Fibroblast of villous mesenchyme (primary cell): ENCODE measurements around the gene MPIG6B. TPM values are rescaled to one million over a fixed set of nuclear protein-coding genes. Genes with fewer than 3 reads are reported as not detected.

Experiments used
- DNase-seq: peaks from one replicate; pipeline ENCODE4 v3.0.0-alpha.2; 2010; ENCODE audit warnings: low read depth
- H3K4me3 ChIP-seq: 2 replicates; pipeline ENCODE4 v1.5.1; 2011; ENCODE audit warnings: low read depth, mild to moderate bottlenecking, low read length
- total RNA-seq: library from RNA; depleted of rRNA; stranded (reverse); fragments of >200 nt; gene quantifications from 2 replicates; pipeline ENCODE4 v1.2.3, GENCODE V29; 2012
- TF ChIP-seq, protein P1 (sequence below): IDR thresholded peaks from 2 replicates; pipeline ENCODE4 v1.5.1; 2012; ENCODE audit warnings: low read depth, mild to moderate bottlenecking, low read length; ENCODE audit not compliant: insufficient read depth

The MPIG6B gene
- total RNA-seq, 1 donor = not detected

DNA sequence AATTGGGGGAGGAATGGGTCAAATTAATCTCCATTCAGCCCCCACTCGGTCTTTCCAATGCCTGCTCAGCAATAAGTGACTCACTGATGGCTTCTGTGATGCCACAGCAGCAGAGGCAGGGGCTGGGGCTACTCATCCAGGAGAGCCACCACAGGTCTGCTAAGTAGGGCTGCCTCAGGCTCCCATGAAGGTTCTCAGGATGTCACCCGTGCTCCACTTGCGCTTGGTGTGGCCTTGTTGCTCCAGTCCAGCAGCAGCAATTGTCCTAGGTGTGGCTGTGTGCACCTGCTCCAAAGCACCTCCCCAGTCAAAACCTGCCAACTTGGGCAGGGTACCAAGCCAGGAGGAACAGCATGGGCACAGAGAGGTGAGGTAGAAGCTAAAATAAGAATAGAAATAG is 1.0 kb upstream of the MPIG6B start:
- no peak overlapping the region for H3K4me3 ChIP-seq
- TF ChIP-seq, protein P1, sequence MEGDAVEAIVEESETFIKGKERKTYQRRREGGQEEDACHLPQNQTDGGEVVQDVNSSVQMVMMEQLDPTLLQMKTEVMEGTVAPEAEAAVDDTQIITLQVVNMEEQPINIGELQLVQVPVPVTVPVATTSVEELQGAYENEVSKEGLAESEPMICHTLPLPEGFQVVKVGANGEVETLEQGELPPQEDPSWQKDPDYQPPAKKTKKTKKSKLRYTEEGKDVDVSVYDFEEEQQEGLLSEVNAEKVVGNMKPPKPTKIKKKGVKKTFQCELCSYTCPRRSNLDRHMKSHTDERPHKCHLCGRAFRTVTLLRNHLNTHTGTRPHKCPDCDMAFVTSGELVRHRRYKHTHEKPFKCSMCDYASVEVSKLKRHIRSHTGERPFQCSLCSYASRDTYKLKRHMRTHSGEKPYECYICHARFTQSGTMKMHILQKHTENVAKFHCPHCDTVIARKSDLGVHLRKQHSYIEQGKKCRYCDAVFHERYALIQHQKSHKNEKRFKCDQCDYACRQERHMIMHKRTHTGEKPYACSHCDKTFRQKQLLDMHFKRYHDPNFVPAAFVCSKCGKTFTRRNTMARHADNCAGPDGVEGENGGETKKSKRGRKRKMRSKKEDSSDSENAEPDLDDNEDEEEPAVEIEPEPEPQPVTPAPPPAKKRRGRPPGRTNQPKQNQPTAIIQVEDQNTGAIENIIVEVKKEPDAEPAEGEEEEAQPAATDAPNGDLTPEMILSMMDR = no peak
- DNase-seq = no peak

DNA sequence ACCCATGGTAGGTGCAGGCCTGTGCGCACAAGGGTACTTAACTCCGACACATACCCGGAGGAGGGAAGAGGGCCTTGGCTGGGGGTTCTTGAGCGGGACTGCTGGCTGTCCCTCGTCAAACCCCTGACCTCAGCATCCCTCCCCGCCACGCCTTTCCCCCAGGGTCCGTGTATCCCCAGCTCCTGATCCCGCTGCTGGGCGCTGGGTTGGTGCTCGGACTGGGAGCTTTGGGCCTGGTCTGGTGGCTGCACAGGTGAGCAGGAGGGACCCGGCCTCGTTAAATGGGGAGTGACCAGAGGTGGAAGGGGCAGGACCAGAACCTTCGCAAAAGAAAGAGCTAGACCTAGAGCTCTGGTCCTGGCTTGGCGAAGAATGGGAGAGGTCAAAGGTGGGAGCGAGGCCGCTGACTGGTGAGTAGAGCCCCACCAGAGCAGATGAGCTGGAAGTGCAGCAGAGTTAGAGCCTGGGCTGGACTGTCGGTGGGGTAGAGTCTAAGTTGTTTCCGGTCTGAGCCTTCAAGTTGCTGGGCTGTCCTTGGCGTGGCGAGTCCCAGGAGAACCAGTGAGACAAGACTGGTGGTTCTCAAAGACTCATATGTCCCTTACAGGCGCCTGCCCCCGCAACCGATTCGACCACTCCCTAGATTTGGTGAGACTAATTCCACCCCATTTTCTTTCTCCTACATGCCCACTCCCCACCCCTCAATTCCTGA is 963 bp downstream of the MPIG6B start:
- TF ChIP-seq, protein P1 = no peak
- no peak for DNase-seq

DNA sequence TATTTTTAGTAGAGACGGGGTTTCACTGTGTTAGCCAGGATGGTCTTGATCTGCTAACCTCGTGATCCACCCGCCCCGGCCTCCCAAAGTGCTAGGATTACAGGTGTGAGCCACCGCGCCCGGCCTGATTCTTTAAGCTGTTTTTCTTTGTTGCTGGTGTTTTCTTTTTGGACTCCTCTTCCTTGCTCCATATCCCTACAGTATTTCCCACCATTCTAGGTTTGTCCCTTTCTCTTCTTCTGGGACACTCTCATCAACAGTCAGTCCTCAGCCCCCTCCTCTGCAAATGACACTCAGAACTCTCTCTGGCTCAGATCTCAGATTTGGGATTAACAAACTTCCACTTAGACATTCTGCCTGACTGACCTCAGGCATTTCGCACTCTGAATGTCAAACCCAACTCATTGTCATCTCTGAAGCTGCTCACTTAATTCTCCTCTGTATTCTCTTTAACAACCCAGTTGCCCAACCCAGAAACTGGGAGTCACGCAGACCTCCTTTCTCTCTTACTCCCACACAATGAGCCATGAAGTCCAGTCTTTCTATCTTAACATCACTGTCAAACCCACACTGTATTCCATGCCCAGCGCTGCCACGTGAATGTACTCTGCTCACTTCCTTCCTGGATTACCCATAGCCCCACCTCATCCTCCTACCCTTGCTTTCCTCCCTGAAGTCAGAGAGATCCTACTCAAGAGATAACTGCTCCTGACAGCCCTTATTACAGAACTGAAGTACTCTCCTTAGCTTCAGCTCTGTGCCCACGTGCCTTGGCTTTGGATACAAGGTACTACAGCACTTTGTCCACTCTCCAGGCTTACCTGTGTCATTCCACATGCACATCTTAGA is 2.6 kb downstream of the MPIG6B start:
- TF ChIP-seq, protein P1 = no peak
- no peak for DNase-seq
- no peak overlapping the region for H3K4me3 ChIP-seq

More for the DNA sequence above, 963 bp downstream of the MPIG6B start:
- no peak overlapping the region for H3K4me3 ChIP-seq

DNA sequence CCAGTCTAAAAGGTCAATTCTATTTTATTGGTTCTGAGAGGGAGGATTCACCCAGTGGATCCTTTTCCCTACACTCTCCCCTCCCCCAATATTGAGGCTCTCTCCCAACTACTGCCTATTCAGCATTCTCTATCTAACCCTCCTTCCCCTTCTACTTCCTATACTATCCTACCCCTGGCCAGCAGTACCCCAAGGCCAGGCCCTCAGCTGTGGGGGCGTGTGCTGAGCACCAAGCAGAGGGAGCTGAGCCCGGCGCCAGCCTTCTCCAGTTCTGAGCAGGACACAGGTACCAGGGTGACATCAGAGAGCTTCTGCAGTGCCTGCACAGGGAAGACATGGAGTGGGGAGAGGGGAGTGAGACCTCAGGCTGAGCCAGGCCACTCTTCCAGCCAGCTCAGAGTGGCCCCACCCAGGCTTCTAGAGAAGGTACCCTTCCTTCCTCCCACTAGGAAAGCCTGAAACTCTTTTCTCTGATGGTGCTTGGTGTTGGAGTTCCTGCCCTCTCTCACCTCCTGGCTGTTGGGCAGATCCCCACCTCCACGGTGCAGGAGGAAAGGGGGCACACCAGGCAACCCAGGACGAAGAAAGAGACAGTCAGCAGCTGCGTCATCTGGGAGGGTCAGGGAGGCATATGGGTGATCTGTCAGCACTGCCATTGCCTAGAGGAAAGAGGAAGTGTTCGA is 4.0 kb downstream of the MPIG6B start:
- no peak overlapping the region for H3K4me3 ChIP-seq
- TF ChIP-seq, protein P1 = no peak
- no peak for DNase-seq

DNA sequence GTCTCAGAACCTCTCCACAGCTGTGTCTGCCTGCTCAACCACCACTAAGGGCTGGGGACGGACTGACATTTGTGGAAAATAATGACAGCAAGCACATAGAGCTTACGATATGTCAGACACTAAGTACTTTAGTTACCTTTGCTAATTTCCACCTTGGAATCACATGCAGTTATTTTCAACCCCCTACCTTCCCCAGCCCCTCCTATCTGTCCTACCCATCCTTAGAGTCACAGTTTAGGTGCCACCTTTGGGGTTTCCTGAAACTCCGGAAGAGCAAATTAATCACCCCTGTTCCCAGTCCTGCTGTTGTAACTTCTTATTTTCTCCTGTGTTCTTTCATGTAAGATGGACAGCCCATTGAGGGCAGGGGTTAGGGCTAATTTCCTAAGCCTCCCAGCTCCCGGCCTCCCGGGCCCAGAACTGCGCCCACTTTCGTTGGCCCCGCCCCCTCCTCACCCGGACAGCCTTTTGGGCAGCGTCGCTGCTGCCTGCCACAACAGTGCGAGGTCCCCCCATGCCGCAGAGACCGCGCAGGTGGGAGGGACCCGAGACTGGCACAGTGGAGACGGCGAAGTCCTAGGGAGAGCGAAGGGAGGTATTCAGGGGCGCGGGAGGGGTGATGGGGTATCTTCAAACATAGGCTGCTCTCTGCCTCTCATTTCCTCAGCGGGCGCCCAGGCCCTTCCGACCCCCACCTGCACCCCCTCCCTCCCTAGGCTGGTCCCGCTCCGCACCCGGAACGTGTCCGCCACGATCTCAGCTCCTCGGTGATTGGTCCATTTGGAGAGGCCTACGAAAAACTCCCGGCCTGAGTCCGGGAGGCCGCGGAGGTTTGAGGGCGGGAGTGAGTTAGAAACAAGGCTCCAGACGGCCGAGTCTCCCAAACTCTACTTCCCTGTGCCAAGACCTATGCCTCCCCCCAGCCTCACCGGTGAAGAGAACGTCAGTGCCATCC is 4.8 kb downstream of the MPIG6B start:
- no peak for DNase-seq
- TF ChIP-seq, protein P1 = no peak
- H3K4me3 ChIP-seq = peak overlapping the region; percentile 93
